HUES6 (cell line): ENCODE measurements around the gene SHC4.
"Not testable (repeated sequence)": the region's sequence is repeated elsewhere in the genome, so short reads cannot be mapped to it uniquely, and the experiment has no call there.

Source experiments
- H3K27ac ChIP-seq: 2 replicates; pipeline ENCODE4 v1.7.0; 2013; ENCODE audit warnings: low read depth, mild to moderate bottlenecking, low read length, inconsistent platforms
- H3K27me3 ChIP-seq: 2 replicates; pipeline ENCODE4 v1.6.1; 2013; ENCODE audit warnings: low read length; ENCODE audit not compliant: control insufficient read depth, insufficient read depth
- H3K36me3 ChIP-seq: 2 replicates; pipeline ENCODE4 v1.6.1; 2013; ENCODE audit warnings: low read length; ENCODE audit not compliant: control insufficient read depth, insufficient read depth
- H3K4me1 ChIP-seq: 2 replicates; pipeline ENCODE4 v1.6.1; 2013; ENCODE audit warnings: low read length; ENCODE audit not compliant: control insufficient read depth, insufficient read depth
- H3K4me3 ChIP-seq: 2 replicates; pipeline ENCODE4 v1.5.1; 2013; ENCODE audit warnings: low read depth, low read length
- H3K9ac ChIP-seq: one replicate; pipeline ENCODE4 v1.6.1; 2013; ENCODE audit warnings: mild to moderate bottlenecking, low read length
- H3K9me3 ChIP-seq: 2 replicates; pipeline ENCODE4 v1.6.1; 2013; ENCODE audit warnings: low read depth, low read length; ENCODE audit not compliant: control insufficient read depth, insufficient read depth

The SHC4 gene

DNA sequence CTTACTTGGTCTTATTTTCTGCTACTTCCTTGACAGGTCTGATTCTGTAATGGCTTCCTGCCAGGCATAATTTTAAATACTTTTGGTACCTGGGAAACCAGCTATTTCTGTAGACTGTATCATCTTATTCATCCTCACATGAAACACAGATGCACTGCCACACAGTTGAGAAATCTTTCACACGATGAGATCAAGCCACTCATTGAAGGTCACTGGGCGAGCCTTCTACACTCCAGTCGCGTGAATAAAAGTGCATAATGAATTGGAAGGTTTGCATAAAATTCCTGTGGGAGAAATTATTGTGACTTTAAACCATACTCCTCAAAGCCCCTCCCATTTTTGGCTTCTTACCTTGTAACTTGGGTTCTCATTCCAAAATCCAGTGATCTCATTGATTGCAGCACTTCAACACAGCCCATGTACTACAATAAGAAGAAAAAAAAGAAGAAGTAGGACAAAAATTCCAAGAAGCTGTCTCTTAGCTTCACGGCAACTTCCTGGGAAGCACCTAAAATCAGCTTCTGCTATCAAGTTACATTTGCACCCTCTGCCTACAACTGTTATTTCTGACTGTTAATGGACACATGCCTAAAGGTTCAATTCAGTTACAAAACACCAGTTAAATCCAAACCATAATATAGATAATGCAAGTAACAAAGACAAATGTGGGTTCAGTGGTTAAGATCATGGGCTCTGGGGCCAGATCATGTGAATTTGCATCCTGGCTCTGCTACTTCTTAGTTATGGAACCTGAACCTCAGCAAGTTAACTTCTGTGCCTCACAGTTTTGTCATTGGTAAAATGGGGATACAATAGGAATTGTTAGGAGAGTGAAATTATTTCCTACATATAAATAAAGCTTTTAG is 39.0 kb downstream of the SHC4 start:
- Histone ChIP-seq H3K9ac (no peak overlapping the region), H3K4me3 (no peak overlapping the region), H3K27me3 (no peaks in the 10 kb centered on the region), H3K4me1 (no peaks in the 10 kb centered on the region), H3K27ac (no peak overlapping the region), H3K36me3 (no peaks in the 10 kb centered on the region), H3K9me3 (no peaks in the 10 kb centered on the region)

DNA sequence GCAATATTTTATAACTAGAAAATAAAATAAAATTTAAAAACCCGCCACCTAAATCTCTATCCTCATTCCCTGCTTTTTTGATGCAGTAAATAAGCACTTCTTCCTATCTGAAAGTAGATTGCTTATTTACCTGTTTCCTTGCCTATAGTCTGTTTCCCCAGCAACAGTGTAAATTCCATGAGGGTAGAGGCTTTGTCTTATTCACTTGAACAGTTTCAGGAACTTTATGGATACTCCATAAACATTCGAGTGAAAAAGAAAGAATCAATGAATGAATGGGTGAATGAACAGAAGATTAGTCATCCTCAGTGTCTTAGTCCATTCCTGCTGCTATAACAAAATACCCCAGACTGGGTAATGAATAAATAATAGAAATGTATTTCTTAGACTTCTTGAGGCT is 41.7 kb downstream of the SHC4 start:
- Histone ChIP-seq H3K4me1 (no peaks in the 10 kb centered on the region), H3K36me3 (no peaks in the 10 kb centered on the region), H3K27me3 (no peaks in the 10 kb centered on the region), H3K9ac (no peak overlapping the region), H3K4me3 (no peak overlapping the region), H3K27ac (no peak overlapping the region), H3K9me3 (no peaks in the 10 kb centered on the region)

DNA sequence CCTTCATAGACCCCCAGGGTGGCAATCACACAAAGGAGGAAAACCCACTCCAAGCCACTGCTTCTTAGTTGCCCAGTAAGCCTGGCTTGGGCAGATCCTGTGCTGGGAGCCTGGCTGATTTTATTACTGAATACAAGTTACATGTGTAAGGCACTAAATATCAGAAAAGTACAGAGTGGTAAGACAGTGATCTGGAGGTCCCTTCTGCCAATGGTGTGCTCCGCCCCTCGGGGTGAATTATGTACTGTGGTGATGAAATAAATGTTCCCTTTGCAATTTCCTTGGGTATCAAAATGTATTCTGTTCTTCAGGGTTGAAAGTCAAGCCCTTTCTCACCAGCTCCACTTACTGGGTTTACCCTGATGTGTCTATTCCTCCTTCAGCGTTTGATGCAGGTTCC is 47.0 kb downstream of the SHC4 start:
- Histone ChIP-seq H3K4me3 (no peak overlapping the region), H3K9me3 (no peaks in the 10 kb centered on the region), H3K36me3 (no peaks in the 10 kb centered on the region), H3K27ac (no peak overlapping the region), H3K9ac (no peak overlapping the region), H3K4me1 (no peaks in the 10 kb centered on the region; the same call in 1 of the 2 replicates), H3K27me3 (no peaks in the 10 kb centered on the region)

DNA sequence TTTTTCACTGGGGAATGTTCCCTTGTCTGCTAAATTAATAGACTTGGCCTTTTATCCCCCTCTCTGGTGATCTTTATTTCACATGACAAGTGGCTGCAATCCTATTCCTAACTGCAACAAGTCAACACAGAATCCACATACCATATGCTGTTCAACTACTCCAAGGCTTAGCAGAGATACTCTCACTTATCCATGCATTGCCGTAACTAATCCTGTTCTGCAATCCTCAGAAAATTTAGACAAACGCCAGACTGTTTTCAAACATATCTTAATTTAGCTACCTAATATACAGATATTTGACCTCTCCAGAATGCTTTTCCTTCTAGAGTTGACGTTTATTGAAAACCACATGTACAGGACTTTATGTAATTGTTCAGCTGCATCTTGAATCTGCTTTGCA is 47.9 kb downstream of the SHC4 start:
- Histone ChIP-seq H3K4me3 (no peak overlapping the region), H3K27me3 (no peaks in the 10 kb centered on the region), H3K4me1 (no peaks in the 10 kb centered on the region; the same call in 1 of the 2 replicates), H3K9me3 (no peaks in the 10 kb centered on the region), H3K36me3 (no peaks in the 10 kb centered on the region), H3K27ac (no peak overlapping the region), H3K9ac (no peak overlapping the region)

DNA sequence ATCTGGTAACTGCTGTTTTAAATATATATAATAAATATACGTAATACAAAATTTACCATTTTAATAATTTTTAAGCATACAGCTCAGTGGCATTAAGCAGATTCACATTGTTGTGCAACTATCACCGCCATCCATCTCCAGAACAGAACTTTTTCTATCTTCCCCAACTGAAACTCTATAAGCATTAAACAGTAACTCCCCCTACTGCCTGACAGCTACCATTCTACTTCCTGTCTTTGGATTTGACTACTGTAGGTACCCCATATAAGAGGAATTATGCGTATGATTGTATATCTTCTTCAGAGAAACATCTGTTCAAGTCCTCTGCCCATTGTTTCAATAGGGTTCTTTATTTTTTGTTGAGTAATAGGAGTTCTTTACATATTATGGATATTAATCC is 49.0 kb downstream of the SHC4 start:
- Histone ChIP-seq H3K27ac (no peak overlapping the region), H3K4me1 (no peaks in the 10 kb centered on the region; the same call in 1 of the 2 replicates), H3K4me3 (no peak overlapping the region), H3K36me3 (no peaks in the 10 kb centered on the region), H3K27me3 (no peaks in the 10 kb centered on the region), H3K9me3 (no peaks in the 10 kb centered on the region), H3K9ac (no peak overlapping the region)

DNA sequence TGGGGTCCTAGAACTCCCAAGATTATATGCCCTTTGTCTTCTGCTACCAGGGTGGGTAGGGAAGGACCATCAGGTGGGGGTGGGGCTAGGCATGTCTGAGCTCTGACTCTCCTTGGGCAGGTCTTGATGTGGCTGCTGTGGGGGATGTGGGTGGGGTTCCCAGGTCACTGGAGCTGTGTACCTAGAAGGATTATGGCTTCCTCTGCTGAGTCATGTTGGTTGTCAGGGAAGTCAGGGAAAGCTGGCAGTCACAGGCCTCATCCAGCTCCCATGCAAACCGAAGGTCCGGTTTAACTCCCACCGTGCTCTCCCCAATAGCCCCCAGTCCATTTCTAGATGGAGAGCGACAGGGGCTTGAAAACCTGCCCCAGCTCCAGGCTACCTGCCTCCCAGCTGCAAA is 50.6 kb downstream of the SHC4 start:
- Histone ChIP-seq H3K9ac (no peak overlapping the region), H3K4me1 (no peaks in the 10 kb centered on the region; the same call in 1 of the 2 replicates), H3K9me3 (no peaks in the 10 kb centered on the region), H3K36me3 (no peaks in the 10 kb centered on the region), H3K4me3 (no peak overlapping the region), H3K27ac (no peak overlapping the region), H3K27me3 (no peaks in the 10 kb centered on the region)

DNA sequence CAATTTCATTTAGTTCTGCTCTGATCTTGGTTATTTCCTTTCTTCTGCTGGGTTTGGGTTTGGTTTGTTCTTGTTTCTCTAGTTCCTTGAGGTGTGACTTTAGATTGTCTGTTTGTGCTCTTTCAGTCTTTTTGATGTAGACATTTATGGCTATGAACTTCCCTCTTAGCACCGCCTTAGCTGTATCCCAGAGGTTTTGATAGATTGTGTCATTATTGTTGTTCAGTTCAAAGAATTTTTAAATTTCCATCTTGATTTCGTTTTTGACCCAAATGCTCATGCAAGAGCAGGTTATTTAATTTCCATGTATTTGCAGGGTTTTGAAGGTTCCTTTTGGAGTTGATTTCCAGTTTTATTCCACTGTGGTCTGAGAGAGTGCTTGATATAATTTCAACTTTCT is 53.2 kb downstream of the SHC4 start:
- H3K4me1 ChIP-seq, H3K27me3 ChIP-seq, H3K4me3 ChIP-seq, H3K9ac ChIP-seq, H3K36me3 ChIP-seq, H3K9me3 ChIP-seq, H3K27ac ChIP-seq: not testable (repeated sequence)

DNA sequence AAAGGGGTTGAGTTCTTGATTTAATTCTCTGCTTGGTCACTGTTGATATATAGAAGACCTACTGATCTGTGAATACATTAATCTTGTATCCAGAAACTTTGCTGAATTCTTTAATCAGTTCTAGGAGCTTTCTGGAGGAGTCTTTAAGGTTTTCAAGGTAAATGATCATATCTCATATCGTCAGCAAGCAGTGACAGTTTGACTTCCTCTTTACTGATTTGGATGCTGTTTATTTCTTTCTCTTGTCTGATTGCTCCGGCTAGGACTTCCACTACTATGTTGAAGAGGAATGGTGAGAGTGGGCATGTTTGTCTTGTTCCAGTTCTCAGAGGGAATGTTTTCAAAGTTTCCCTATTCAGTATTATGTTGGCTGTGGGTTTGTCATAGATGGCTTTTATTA is 54.4 kb downstream of the SHC4 start:
- not testable (repeated sequence) for H3K9me3 ChIP-seq, H3K27ac ChIP-seq, H3K4me3 ChIP-seq, H3K9ac ChIP-seq, H3K4me1 ChIP-seq, H3K36me3 ChIP-seq, H3K27me3 ChIP-seq

DNA sequence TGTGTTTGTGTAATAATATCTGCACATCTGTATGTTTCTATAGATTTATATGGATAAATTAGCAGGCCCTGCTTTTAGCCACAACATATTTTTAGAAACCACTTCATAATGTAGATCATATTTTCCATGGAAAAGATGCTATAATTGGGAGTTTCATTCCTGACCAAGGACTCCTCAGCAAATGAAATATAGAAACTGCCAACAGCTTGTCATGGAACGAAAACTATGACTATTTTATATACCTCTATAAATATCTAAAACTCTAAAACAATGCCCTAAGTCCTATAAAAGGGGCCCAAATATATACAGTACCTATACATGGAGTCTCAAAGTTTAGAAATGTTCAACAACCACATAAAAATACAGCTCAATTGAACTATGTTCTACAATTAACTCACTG is 57.9 kb downstream of the SHC4 start:
- Histone ChIP-seq H3K36me3 (no peaks in the 10 kb centered on the region), H3K9me3 (no peaks in the 10 kb centered on the region), H3K27ac (no peak overlapping the region), H3K27me3 (no peaks in the 10 kb centered on the region), H3K4me1 (no peaks in the 10 kb centered on the region), H3K9ac (no peak overlapping the region), H3K4me3 (no peak overlapping the region)

DNA sequence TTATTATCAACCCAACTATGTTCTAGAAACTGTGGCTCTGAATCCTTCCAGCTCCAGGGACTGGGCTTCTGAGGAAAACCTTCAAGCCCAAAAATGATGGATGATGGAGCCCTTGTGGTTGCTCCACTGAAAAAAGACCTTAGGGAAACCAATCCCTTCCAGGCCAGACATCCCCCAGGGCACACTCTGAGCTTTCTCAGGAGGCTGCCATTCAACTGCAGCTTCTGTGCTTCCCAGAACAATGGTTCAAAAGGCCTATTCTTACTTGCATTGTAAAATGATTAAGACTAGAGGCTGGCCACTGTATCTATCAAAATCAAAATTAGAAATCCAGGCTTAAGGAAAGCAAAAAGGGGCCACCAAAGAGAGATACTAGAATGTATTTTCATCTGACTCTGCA is 58.5 kb downstream of the SHC4 start:
- no peak overlapping the region for H3K4me3 ChIP-seq
- no peaks in the 10 kb centered on the region for H3K4me1 ChIP-seq
- H3K36me3 ChIP-seq = no peaks in the 10 kb centered on the region
- no peaks in the 10 kb centered on the region for H3K9me3 ChIP-seq
- no peak overlapping the region for H3K27ac ChIP-seq
- H3K9ac ChIP-seq = no peak overlapping the region
- H3K27me3 ChIP-seq = no peaks in the 10 kb centered on the region

DNA sequence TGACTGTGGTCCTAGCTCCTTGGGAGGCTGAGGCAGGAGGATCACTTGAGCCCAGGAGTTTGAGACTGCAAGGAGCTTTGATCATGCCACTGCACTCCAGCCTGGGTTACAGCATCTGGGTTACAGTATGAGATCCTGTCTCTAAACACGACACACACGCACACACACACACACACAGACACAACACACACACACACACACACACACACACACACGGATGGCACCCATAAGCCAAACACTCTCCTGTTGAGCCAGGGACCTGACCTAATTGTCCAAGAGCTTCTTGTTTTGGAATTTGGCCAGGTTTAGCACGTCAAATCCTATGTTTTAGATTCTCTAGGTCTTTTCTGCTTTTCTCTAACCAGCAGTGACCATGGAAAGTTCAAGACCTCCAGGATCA is 59.0 kb downstream of the SHC4 start:
- Histone ChIP-seq H3K4me1 (no peaks in the 10 kb centered on the region), H3K9me3 (no peaks in the 10 kb centered on the region), H3K9ac (no peak overlapping the region), H3K36me3 (no peaks in the 10 kb centered on the region), H3K4me3 (no peak overlapping the region), H3K27ac (no peak overlapping the region), H3K27me3 (no peaks in the 10 kb centered on the region)
